Embryonic facial prominence (tissue), 1 donor: ENCODE measurements around the gene SLC26A9.

Source experiments
- DNase-seq: peaks from one replicate; pipeline ENCODE4 v3.0.0-alpha.2; 2016; ENCODE audit errors: extremely low spot score

SLC26A9 gene

DNA sequence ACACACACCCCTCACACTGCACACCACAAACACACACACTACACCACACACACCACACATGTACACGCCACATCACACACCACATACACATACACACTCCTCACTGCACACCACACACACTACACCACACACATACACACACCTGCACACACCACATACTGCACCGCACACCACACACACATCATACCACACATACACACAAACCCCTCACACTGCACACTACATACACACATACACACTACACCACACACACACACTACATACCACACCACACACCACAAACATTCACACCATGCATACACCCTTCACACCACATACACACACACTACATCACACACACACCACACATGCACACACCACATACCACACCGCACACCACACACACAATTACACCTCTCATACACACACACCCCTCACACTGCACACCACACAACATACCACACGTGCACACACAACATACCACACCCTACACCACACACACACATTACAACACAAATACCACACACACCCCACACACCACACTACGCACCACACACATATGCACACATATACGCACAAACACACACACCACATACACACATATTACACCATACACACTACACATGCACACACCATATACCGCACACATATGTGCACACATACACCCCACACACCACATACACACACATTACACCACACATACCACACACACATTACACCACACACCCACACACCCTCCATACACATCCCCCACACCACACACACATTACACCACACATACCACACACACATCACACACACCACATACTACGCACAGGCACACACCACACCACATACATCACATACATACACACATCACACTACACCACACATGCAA, 30.3 kb upstream of the SLC26A9 start:
- no peak for DNase-seq

DNA sequence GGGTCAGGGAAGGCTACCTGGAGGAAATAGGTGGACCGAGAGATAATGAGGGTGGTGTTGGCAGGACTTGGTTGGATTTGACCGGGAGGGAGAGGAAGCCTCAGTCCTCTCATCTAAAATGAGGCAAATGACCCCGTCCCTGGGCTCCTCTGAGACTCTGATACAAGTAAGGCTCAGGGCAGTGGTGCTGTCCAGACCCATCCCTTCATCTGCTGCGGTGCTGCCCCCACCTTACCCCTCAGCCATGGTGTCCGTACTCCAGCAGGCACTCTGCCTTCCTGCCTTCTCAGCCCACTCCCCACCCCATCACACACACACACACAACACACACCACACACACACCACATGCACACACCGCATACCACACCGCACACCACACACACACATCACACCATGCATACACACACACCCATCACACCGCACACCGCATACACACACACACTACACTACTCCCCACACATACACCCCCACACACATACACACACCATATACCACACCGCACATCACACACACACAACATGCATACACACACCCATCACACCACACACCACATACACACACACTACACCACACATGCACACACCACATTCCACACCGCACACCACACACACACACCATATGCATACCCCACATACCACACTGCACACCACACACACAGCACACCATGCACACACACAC, 29.4 kb upstream of the SLC26A9 start:
- DNase-seq, result no peak

- no peak for DNase-seq
Measured at GRCh38 chr1:205972081-205972480, 28.8 kb upstream of the SLC26A9 start.

DNA sequence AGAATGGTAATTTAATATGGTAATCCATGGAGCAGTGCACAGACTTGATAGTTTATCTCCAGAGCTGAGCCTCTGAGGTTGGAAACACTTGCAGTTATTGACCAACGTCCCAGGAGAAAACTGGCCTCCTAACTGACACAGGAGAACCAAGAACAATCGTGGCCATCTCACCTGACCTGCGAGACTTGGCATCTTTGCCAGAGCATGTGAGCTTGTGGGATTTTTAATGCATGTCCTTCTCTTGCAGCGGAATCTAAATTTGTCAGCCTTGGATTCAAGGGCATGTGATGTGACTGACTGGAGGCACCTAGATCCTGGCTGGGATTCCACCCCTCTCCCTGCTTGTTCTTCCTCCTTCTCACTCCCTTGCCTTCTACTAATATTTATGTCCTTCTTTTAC, 27.8 kb upstream of the SLC26A9 start:
- no peak for DNase-seq

DNA sequence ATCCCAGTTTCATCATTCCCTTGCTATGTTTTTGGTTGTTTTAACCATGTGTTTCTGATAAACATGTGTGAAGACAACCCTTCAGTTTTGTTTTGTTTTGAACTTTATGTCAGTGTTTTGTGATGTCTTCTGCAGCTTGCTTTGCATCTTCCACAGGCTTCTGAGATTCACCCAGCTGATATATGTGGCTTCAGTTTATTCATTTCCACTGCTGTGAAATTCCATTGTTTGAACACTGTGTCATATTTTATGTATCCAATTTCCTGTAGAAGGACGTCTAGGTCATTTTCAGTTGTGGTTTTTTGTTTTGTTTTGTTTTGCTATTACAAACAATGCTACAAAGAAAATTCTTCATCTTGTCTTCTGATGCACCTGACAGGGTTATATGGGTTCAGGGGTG, 27.2 kb upstream of the SLC26A9 start:
- DNase-seq, result no peak

- DNase-seq, result no peak
Measured at GRCh38 chr1:205969229-205969628, 26.0 kb upstream of the SLC26A9 start.

DNA sequence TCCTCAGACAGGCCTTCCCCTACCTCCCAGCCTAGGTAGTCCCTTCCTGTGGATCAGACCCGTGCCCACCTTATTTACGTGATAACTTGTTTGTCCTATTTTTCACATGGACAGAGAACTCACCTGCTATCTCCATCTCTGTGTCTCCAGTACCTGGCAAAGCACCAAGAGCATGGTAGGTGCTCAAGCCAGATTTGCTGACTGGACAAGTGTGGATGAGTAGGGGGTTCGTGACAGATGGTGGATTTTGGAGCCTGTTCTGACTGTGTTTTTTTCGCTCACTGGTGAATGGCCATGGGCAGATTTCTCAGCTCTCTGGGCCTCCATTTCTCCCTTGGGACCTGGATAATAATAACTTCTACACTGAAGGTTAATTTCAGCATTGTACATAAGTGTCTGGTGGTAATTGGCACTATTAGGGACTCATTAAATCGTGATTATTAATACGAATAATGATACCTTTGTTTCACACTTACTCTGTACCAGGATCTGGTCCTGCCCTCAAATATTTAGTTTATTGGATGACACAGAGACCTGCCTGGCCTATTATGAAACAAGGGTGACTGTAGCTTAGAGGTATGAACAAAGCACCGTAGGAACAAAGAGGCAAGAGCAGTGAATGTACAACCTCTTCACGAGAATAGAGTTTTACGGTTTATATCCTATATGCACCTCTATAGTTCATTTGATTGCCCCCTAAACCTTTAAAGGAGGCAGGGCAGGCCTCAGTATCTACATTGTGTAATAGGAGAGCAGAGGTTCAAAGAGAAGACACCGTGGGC, 24.5 kb upstream of the SLC26A9 start:
- no peak for DNase-seq

- no peak for DNase-seq
Measured at GRCh38 chr1:205965036-205965884, 22.0 kb upstream of the SLC26A9 start.

- DNase-seq, result no peak
Measured at GRCh38 chr1:205963352-205964155, 20.3 kb upstream of the SLC26A9 start.

GRCh38 chr1:205962821-205963221, 19.6 kb upstream of the SLC26A9 start:
- DNase-seq, result no peak

DNA sequence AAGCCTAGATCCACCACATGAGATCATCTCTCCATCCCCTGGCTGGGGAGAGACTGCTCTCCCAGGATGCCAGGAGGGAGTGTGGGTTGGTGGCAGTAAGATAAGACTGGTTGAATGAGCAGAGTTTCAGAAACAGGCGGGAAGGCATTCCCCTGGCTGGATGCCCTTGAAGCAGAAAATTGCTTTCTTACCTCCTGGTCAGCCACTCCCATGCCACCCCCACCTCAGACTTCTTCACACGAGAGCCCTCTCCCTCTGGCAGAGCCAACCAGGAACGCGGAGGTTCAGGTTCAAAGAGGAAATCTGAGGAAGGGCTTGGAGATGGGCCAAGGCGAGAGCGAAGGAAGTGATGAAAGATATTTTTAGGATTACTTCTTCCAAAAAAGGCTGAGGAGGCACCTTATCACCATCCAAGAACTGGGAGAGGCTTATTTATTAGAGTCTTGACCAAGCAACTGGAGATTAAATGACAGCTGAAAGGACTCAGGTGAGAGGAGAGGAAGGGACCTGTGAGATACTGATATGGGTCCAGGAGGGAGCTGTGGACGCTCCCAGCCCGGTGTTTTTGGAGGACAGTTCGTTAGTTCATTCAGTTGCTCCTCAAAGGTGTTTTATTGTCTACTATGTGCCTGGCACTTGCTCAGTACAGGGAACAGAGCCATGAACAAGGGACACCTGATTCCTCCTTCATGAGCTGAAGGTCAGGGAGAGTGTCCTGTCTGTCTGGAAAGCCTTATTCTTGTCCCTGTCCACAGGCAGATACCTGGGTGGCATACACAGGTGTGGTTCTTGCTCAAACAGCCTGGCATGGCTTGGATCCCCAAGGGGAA, 18.9 kb upstream of the SLC26A9 start:
- DNase-seq, result no peak

GRCh38 chr1:205961405-205961804, 18.1 kb upstream of the SLC26A9 start:
- no peak for DNase-seq

- no peak for DNase-seq
Measured at GRCh38 chr1:205959789-205960188, 16.5 kb upstream of the SLC26A9 start.

GRCh38 chr1:205955499-205955898, 12.2 kb upstream of the SLC26A9 start:
- DNase-seq, result no peak

DNA sequence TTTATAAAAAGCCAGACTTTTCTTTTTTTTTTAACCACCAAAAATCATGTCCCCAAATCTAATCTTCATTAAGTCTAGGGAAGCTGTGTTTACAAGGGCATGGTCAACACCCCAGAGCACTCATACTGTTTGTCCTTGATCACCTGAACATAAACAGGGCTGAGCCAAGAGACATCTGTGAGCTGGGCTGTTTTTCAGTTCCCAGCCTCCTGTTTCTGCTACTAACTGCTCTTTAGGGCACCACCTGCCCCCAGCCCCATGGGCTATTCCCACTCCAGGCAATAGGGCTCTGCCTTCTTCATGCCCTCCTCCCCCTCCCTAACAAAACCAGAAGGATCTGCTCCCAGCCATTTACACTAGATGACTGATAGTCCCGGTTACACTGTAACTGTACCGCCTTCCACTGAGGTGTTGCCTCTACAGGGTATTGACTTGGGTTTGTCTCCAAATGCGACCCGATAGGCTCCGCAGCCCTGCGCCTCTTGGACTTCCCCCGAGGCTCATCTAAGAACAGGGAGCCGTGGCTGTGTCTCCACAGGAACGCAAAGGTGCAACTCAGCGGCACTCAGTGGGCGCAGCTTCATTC, 11.7 kb upstream of the SLC26A9 start:
- no peak for DNase-seq

GRCh38 chr1:205951746-205952145, 8.5 kb upstream of the SLC26A9 start:
- DNase-seq, result no peak

GRCh38 chr1:205950826-205951549, 7.7 kb upstream of the SLC26A9 start:
- DNase-seq, result no peak

DNA sequence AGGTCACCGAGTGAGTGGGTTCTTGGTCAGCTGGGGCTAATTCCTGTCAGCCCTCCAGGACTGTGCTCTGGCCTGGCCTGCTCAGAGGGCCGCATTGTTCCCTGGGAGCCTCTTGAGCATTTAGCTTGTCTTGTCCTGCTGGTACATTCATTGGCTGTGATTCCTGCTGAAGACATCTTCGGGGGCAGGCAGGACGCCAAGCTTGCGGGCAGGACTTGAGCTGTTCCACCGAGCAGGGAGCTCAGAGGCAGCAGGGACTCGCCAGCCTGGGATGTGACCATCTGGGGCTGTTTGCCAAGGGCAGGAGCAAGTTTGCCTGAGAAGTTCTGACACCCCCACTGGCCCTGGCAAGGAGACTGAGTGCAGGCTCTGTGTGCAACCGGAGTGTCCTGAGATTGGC, 7.0 kb upstream of the SLC26A9 start:
- DNase-seq, result no peak

DNA sequence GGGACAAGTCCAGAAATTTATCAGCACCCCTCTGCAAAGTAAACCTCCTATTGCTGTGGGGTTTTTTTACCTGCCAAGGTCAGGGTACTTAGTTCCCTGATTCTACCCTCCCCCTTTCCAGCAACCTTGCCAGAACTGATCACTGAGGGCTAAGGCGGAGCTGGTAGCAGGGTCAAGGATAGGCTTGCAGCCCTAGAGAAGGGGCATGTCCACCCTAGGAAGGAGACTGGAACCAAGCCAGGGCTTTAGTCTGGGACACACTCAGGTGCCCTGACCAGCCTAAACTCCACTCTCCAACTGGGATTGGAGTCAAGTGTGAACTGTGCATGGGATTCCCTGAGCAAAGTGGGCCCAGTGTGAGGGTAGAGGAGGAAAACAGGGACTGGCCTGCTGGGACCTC, 6.5 kb upstream of the SLC26A9 start:
- DNase-seq, result no peak
